GM12873 (cell line): Measurements from ENCODE around the gene EVL.

Experiments
- CTCF ChIP-seq: IDR thresholded peaks from 2 replicates; pipeline ENCODE4 v1.5.1; 2012; ENCODE audit warnings: low read depth, mild to moderate bottlenecking, moderate library complexity, low read length, control low read depth; ENCODE audit not compliant: insufficient read depth; ENCODE audit errors: missing control alignments

The EVL gene

GRCh38 chr14:100129161-100129589, 64.0 kb downstream of the EVL start:
- no peak for TF ChIP-seq CTCF

GRCh38 chr14:100130521-100130920, 65.3 kb downstream of the EVL start:
- TF ChIP-seq CTCF = no peak

GRCh38 chr14:100131181-100131580, 66.0 kb downstream of the EVL start:
- TF ChIP-seq CTCF = no peak

- TF ChIP-seq CTCF = no peak
Observed at GRCh38 chr14:100132161-100132902, 67.1 kb downstream of the EVL start.

GRCh38 chr14:100132903-100133510, 67.8 kb downstream of the EVL start:
- no peak for TF ChIP-seq CTCF

- TF ChIP-seq CTCF = no peak
Observed at GRCh38 chr14:100134586-100134985, 69.4 kb downstream of the EVL start.

- no peak for TF ChIP-seq CTCF
Observed at GRCh38 chr14:100135073-100135472, 69.9 kb downstream of the EVL start.
